Activated gamma-delta T cell (primary cell): ENCODE measurements around the gene KCND2.

Experiments used
- DNase-seq: peaks from one replicate; lab custom pipeline; 2025; lab: John Stamatoyannopoulos, UW

Gene KCND2

GRCh38 chr7:120311028-120311788, 38.2 kb downstream of the KCND2 start:
- no peak for DNase-seq

GRCh38 chr7:120320218-120320961, 47.4 kb downstream of the KCND2 start:
- DNase-seq: no peak

- DNase-seq: no peak
These were observed 54.1 kb downstream of the KCND2 start for GRCh38 chr7:120327054-120327453.

- DNase-seq: no peak
These were observed 59.5 kb downstream of the KCND2 start for GRCh38 chr7:120332433-120332832.

GRCh38 chr7:120334475-120334874, 61.5 kb downstream of the KCND2 start:
- DNase-seq: no peak

- DNase-seq: no peak
These were observed 64.4 kb downstream of the KCND2 start for GRCh38 chr7:120337308-120337907.

GRCh38 chr7:120344276-120344675, 71.3 kb downstream of the KCND2 start:
- DNase-seq: no peak

- no peak for DNase-seq
These were observed 80.2 kb downstream of the KCND2 start for GRCh38 chr7:120353171-120353570.

- no peak for DNase-seq
These were observed 87.9 kb downstream of the KCND2 start for GRCh38 chr7:120360918-120361317.

GRCh38 chr7:120363414-120363813, 90.4 kb downstream of the KCND2 start:
- DNase-seq: no peak

GRCh38 chr7:120370954-120371353, 98.0 kb downstream of the KCND2 start:
- no peak for DNase-seq

GRCh38 chr7:120373174-120373573, 100.2 kb downstream of the KCND2 start:
- DNase-seq: no peak

GRCh38 chr7:120394595-120394994, 121.6 kb downstream of the KCND2 start:
- DNase-seq: no peak

- no peak for DNase-seq
These were observed 122.6 kb downstream of the KCND2 start for GRCh38 chr7:120395526-120396019.

- DNase-seq: no peak
These were observed 125.5 kb downstream of the KCND2 start for GRCh38 chr7:120398284-120399000.

- DNase-seq: no peak
These were observed 128.0 kb downstream of the KCND2 start for GRCh38 chr7:120400806-120401455.

- no peak for DNase-seq
These were observed 129.2 kb downstream of the KCND2 start for GRCh38 chr7:120402079-120402767.

GRCh38 chr7:120402801-120403200, 129.8 kb downstream of the KCND2 start:
- DNase-seq: no peak

GRCh38 chr7:120404042-120404441, 131.1 kb downstream of the KCND2 start:
- DNase-seq: no peak

GRCh38 chr7:120405652-120406051, 132.7 kb downstream of the KCND2 start:
- no peak for DNase-seq

- no peak for DNase-seq
These were observed 134.0 kb downstream of the KCND2 start for GRCh38 chr7:120407010-120407409.
